Measurements from ENCODE around the gene LHPP.

LHPP gene

DNA sequence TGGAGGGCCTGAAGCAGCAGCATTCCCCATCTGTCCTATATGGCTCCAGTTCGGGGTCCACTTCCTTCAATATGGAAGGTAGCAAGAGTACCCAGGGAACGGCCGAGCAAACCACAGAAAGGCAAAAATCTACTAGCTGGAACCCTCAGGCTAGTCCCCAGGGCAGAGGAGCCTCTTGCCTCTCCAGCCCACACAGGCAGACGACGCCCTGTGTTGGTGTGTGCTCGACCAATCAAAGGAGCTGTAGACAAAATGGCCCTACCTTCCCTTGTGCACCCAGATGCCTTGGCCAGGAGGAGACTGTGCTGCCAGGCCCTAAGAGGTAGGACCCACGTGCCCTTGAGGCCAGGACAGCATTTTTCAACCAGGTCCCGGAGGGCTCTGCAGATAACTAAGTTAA lies 191.1 kb downstream of the LHPP start:
- H3K27ac ChIP-seq = peak overlapping the region; percentile 95
- no peak for DNase-seq (ENCODE audit: low spot score)
- ChIA-PET CTCF (interaction anchor here (0.7 kb wide), 1 partner anchor 31 kb away, joined by 3 read pairs; no protein-coding TSS in a partner anchor), POLR2A (ENCODE audit: low non-redundant PET) (no interaction called here)
- no peak for TF ChIP-seq CTCF (conservative IDR thresholded peaks at IDR 0.05; ENCODE audit: low read depth)

GRCh38 chr10:124653311-124653710 lies 191.7 kb downstream of the LHPP start:
- no peak for DNase-seq (ENCODE audit: low spot score)
- TF ChIP-seq CTCF (conservative IDR thresholded peaks at IDR 0.05; ENCODE audit: low read depth) = no peak
- ChIA-PET CTCF (interaction anchor here (0.6 to 0.7 kb wide), 3 partner anchors 31 to 113 kb away, joined by 3 read pairs; no protein-coding TSS in a partner anchor), POLR2A (ENCODE audit: low non-redundant PET) (no interaction called here)
- peak overlapping the region; percentile 95 for H3K27ac ChIP-seq

DNA sequence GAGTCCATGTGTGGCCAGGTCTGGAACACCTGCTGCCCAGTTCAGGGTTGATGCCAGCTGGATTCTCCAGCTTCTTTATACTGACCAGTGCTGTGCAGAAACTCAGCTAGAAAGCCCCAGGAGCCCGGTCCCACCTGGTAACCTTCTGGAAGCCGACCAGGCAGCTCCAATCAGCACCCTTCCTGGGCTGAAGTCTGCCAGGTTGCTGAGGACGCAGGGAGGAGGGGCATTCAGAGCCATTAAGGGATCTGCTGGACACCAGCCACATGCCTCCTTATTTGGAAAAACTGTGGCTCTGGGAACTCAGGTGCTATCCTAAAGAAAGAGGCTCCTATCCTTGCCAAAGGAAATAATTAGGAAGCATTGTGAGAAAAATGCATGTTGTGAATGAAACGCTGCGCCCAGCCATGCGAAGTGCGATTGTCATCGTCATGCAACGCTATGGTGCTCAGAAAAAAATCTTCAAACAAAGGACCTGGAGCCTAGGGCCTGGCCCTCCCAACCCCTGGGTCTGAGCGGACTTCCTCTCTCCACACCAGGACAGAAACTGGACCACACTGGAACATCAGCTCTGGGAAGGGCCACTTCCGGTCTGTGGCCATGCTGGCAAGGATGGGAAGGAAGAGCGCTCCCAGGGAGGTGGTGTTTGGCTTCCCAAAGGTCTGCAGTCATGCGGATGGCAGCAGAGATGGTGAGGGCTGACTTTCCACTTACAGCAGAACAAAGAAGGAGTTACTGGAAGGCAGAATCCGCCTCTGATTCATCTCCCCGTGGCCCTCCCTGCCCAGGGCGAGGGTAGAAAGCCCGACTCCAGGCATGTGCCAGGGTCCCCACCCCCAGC lies 192.4 kb downstream of the LHPP start:
- ChIA-PET POLR2A (ENCODE audit: low non-redundant PET) (interaction anchor here (0.6 kb wide), 1 partner anchor 23 kb away, joined by 3 read pairs; no protein-coding TSS in a partner anchor), CTCF (interaction anchor here (0.6 to 0.7 kb wide), 5 partner anchors 26 to 742 kb away, joined by 3 to 4 read pairs (median 3); no protein-coding TSS in a partner anchor)
- peak; percentile 58 for DNase-seq (ENCODE audit: low spot score)
- no peak for TF ChIP-seq CTCF (conservative IDR thresholded peaks at IDR 0.05; ENCODE audit: low read depth)
- peak overlapping the region; percentile 95 for H3K27ac ChIP-seq

GRCh38 chr10:124654686-124655085 lies 193.1 kb downstream of the LHPP start:
- TF ChIP-seq CTCF (conservative IDR thresholded peaks at IDR 0.05; ENCODE audit: low read depth) = no peak
- POLR2A ChIA-PET (ENCODE audit: low non-redundant PET) = interaction anchor here (0.6 kb wide), 2 partner anchors 22 to 137 kb away, joined by 3 read pairs; partner anchors contain the start of gene EEF1AKMT2
- DNase-seq (ENCODE audit: low spot score) = peak; percentile 61
- CTCF ChIA-PET = interaction anchor here (0.6 to 0.7 kb wide), 3 partner anchors 87 to 743 kb away, joined by 3 read pairs; no protein-coding TSS in a partner anchor
- peak overlapping the region; percentile 95 for H3K27ac ChIP-seq

GRCh38 chr10:124655191-124656112 lies 193.8 kb downstream of the LHPP start:
- no peak for TF ChIP-seq CTCF (conservative IDR thresholded peaks at IDR 0.05; ENCODE audit: low read depth)
- H3K27ac ChIP-seq = peak overlapping the region; percentile 95
- ChIA-PET POLR2A (ENCODE audit: low non-redundant PET) (interaction anchor here (0.6 kb wide), 1 partner anchor 136 kb away, joined by 3 read pairs; the partner anchor contains the start of gene EEF1AKMT2), CTCF (interaction anchor here (0.6 kb wide), 1 partner anchor 392 kb away, joined by 3 read pairs; no protein-coding TSS in a partner anchor)
- DNase-seq (ENCODE audit: low spot score) = no peak

GRCh38 chr10:124656113-124656490 lies 194.5 kb downstream of the LHPP start:
- ChIA-PET CTCF (no interaction called here), POLR2A (ENCODE audit: low non-redundant PET) (no interaction called here)
- H3K27ac ChIP-seq = peak overlapping the region; percentile 95
- DNase-seq (ENCODE audit: low spot score) = no peak
- TF ChIP-seq CTCF (conservative IDR thresholded peaks at IDR 0.05; ENCODE audit: low read depth) = no peak

All from RWPE1 (cell line).